ENCODE measurements around the gene CMTM2.

Gene CMTM2

DNA sequence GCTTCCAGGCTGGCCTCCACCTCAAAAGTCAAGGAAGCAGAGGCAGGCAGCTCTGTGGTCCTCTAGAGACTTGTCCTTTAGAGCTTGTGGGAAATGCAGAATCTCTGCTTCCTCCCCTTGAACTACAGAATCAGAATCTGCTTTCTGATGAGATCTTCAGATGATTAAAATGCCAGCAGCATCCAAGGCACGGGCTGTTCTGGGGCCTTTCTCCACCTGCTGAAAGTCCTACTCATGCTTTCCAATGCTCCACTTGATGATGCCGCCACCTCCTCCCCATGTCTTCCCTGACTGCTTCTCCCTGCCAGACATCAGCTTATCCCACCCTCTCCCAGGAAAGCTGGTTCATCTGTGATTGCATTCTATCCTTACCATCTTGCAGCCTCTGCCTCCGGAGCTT is 58.5 kb downstream of the CMTM2 start:
- no peak for DNase-seq
